OCI-LY3 (cell line): ENCODE measurements around the gene ATOH8.

Source experiments
- H2AFZ ChIP-seq: fragments of 200-600, 300-600 bp; shearing (Covaris generic); 2 replicates; pipeline ENCODE4 v1.6.0; 2014; ENCODE audit warnings: antibody characterized with exemption, low read depth, low read length
- H3K27ac ChIP-seq: fragments of 200-600, 300-600 bp; sonication (generic); 2 replicates; pipeline ENCODE4 v1.5.1; 2014; ENCODE audit warnings: mild to moderate bottlenecking, low read length, moderate library complexity, mixed read lengths
- H3K27me3 ChIP-seq: fragments of 200-600, 300-600 bp; sonication (generic); 2 replicates; pipeline ENCODE4 v1.6.1; 2014; ENCODE audit warnings: low read depth, low read length, mixed read lengths
- H3K36me3 ChIP-seq: fragments of 200-600, 300-600 bp; sonication (generic); replicated peaks from 2 replicates; pipeline ENCODE3; 2014; ENCODE audit warnings: low read depth, low read length, mixed read lengths
- H3K4me1 ChIP-seq: fragments of 300-600, 200-600 bp; sonication (generic); 2 replicates; pipeline ENCODE4 v1.6.1; 2014; ENCODE audit warnings: low read length, mixed read lengths
- H3K4me2 ChIP-seq: fragments of 200-600, 300-600 bp; sonication (generic); 2 replicates; pipeline ENCODE4 v1.6.1; 2014; ENCODE audit warnings: low read length, mixed read lengths
- H3K4me3 ChIP-seq: fragments of 300-600, 200-600 bp; sonication (generic); 2 replicates; pipeline ENCODE4 v1.5.1; 2014; ENCODE audit warnings: antibody characterized with exemption, mild to moderate bottlenecking, low read length, moderate library complexity
- H3K79me2 ChIP-seq: fragments of 300-600, 200-600 bp; shearing (Covaris generic); 2 replicates; pipeline ENCODE4 v1.6.1; 2014; ENCODE audit warnings: mild to moderate bottlenecking, low read length, mixed read lengths
- H3K9ac ChIP-seq: fragments of 300-600, 200-600 bp; shearing (Covaris generic); 2 replicates; pipeline ENCODE4 v1.6.0; 2014; ENCODE audit warnings: mild to moderate bottlenecking, low read length, moderate library complexity
- H3K9me3 ChIP-seq: fragments of 200-600, 300-600 bp; shearing (Covaris generic); 2 replicates; pipeline ENCODE4 v1.6.1; 2014; ENCODE audit warnings: low read length, mixed read lengths; ENCODE audit not compliant: insufficient read depth
- H4K20me1 ChIP-seq: fragments of 200-600, 300-600 bp; sonication (generic); 2 replicates; pipeline ENCODE4 v1.6.1; 2016; ENCODE audit warnings: low read length, mixed read lengths; ENCODE audit not compliant: insufficient read depth
- EZH2phosphoT487 ChIP-seq: fragments of 200-600 bp; shearing (Covaris generic); IDR thresholded peaks from 2 replicates; pipeline ENCODE4 v1.6.1; 2018; ENCODE audit warnings: antibody characterized with exemption, mixed run types, low read depth
- TF ChIP-seq, protein P1 (sequence below): fragments of 200-600, 300-600 bp; sonication (generic); IDR thresholded peaks from 2 replicates; pipeline ENCODE4 v1.5.1; 2014; ENCODE audit warnings: antibody characterized with exemption, low read length, low read depth

Gene ATOH8

DNA sequence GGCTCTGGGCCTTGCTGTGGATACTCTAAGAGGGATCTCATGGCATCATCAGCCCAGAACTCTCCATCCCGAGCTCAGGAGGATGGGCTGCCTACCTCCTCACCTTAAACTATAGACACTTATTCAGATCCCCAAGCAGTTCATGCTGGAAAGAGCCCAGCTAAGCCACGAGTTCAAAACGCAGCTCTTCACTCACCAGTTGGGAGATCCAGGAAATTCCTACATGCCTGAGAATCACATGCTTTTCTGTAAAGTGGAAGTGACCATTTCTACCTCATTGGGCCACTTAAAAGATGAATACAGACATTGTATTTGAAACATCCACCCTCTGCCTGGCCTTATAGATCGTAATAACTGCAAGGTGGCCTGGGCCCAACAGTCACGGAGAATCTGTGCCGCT lies 6.6 kb downstream of the ATOH8 start:
- Histone ChIP-seq H2AFZ (no peak overlapping the region), H4K20me1 (no peaks in the 10 kb centered on the region), H3K4me1 (no peaks in the 10 kb centered on the region; the same call in 1 of the 2 replicates), H3K9me3 (no peaks in the 10 kb centered on the region), H3K4me2 (no peak overlapping the region), H3K4me3 (no peak overlapping the region), H3K27me3 (peaks cover 3% of the 10 kb centered on the region; the same call in 1 of the 2 replicates), H3K27ac (no peak overlapping the region), H3K9ac (no peak overlapping the region), H3K36me3 (no peaks in the 10 kb centered on the region), H3K79me2 (no peaks in the 10 kb centered on the region)
- TF ChIP-seq, protein P1, sequence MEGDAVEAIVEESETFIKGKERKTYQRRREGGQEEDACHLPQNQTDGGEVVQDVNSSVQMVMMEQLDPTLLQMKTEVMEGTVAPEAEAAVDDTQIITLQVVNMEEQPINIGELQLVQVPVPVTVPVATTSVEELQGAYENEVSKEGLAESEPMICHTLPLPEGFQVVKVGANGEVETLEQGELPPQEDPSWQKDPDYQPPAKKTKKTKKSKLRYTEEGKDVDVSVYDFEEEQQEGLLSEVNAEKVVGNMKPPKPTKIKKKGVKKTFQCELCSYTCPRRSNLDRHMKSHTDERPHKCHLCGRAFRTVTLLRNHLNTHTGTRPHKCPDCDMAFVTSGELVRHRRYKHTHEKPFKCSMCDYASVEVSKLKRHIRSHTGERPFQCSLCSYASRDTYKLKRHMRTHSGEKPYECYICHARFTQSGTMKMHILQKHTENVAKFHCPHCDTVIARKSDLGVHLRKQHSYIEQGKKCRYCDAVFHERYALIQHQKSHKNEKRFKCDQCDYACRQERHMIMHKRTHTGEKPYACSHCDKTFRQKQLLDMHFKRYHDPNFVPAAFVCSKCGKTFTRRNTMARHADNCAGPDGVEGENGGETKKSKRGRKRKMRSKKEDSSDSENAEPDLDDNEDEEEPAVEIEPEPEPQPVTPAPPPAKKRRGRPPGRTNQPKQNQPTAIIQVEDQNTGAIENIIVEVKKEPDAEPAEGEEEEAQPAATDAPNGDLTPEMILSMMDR: no peak
- TF ChIP-seq EZH2phosphoT487: no peak

DNA sequence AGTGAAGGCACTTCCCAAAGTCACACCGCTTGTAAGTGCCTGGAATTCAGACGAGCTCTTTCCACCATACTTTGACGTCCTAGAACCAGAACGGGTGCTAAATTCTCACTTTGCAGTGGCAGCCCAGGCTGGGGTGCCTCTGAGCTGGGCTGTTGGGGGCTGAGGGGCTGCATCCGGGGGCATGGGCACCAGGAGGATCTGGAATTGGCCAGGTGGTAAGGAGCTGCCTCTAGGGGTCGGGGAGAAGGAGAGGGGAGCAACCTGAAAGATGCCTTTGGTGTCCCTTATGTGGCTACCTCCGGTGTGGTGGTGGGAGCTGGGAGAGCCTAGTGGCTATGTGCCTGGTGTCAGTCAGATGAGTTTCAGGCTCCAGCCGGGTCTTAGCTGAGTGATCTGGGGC lies 7.1 kb downstream of the ATOH8 start:
- Histone ChIP-seq H3K27me3 (peaks cover 3% of the 10 kb centered on the region; the same call in 1 of the 2 replicates), H3K36me3 (no peaks in the 10 kb centered on the region), H3K9ac (no peak overlapping the region), H3K4me3 (no peak overlapping the region), H3K79me2 (no peaks in the 10 kb centered on the region), H4K20me1 (no peaks in the 10 kb centered on the region), H3K4me2 (no peak overlapping the region), H3K4me1 (no peaks in the 10 kb centered on the region), H3K27ac (no peak overlapping the region), H3K9me3 (no peaks in the 10 kb centered on the region), H2AFZ (no peak overlapping the region)
- TF ChIP-seq, protein P1: no peak
- no peak for TF ChIP-seq EZH2phosphoT487

DNA sequence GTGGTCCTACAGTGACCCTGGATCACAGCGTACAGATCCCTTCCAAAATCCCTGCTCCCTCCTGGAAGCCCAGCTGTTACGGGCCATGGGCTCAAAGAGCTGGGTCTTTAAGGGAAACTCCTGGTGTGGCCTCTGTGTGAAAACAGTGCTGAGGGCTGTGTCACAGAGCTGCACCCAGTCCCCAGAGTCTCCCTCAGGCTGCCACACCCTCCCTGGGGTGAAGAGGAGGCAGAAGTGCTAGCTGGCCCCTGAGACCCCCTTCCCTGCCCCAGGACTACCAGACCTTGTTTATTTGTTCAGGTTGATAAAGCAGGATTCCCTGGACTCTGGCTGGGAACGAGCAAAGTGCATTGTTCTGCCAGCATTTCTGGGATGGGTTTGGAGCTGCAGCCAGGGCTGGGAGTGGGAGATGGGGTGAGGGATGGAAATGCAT lies 7.7 kb downstream of the ATOH8 start:
- Histone ChIP-seq H3K4me1 (no peaks in the 10 kb centered on the region), H3K27ac (no peak overlapping the region), H3K36me3 (no peaks in the 10 kb centered on the region), H3K27me3 (peaks cover 3% of the 10 kb centered on the region; the same call in 1 of the 2 replicates), H3K9me3 (no peaks in the 10 kb centered on the region), H3K9ac (no peak overlapping the region), H4K20me1 (no peaks in the 10 kb centered on the region), H3K4me2 (no peak overlapping the region), H3K4me3 (no peak overlapping the region), H3K79me2 (no peaks in the 10 kb centered on the region), H2AFZ (no peak overlapping the region)
- no peak for TF ChIP-seq EZH2phosphoT487
- TF ChIP-seq, protein P1: no peak

DNA sequence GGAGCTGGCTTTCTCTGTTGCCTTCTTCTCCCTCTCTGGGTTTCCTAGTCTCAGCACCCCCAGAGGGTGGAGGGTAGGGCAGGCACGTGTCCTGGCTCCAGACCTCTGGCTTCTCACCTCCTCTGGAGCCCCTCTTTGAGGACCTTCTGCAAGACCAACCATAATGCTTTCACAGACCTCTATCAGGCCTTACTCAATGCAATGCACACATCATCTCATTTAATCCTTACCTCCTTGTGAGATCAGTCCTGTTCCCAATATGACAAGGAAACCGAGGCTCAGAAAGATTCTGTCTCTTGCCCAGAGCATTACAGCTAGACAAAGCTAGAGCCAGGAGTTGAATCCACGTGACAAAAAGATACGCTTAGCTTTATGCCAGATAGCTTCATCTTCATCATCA lies 8.2 kb downstream of the ATOH8 start:
- H3K27ac ChIP-seq: no peak overlapping the region
- peaks cover 3% of the 10 kb centered on the region; the same call in 1 of the 2 replicates for H3K27me3 ChIP-seq
- H3K4me1 ChIP-seq: no peaks in the 10 kb centered on the region
- H2AFZ ChIP-seq: no peak overlapping the region
- H3K9me3 ChIP-seq: no peaks in the 10 kb centered on the region
- no peaks in the 10 kb centered on the region for H4K20me1 ChIP-seq
- no peak overlapping the region for H3K4me2 ChIP-seq
- no peak for TF ChIP-seq EZH2phosphoT487
- no peaks in the 10 kb centered on the region for H3K79me2 ChIP-seq
- no peaks in the 10 kb centered on the region for H3K36me3 ChIP-seq
- H3K4me3 ChIP-seq: no peak overlapping the region
- no peak overlapping the region for H3K9ac ChIP-seq

DNA sequence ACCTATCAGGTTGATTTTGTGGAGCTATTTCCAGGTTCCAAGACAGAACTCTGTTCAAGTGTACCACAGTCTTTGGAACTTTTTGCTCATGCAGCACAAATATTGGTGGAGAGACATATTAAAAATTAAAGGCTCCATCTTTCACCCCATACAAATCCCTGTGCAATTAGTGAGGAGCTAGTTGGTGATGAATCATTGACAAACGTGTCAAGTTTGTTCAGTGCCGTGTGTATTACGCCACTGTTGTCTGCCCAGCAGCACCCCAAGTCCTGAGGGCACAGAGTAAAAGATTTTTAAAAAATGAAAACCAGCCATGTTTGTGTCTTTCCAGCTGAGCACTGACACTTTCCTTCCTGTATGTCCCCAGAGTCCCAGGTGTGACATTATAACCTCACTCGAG lies 9.3 kb downstream of the ATOH8 start:
- no peaks in the 10 kb centered on the region for H3K36me3 ChIP-seq
- TF ChIP-seq, protein P1: no peak
- no peak for TF ChIP-seq EZH2phosphoT487
- no peak overlapping the region for H3K4me3 ChIP-seq
- H3K27ac ChIP-seq: no peak overlapping the region
- no peak overlapping the region for H3K4me2 ChIP-seq
- no peak overlapping the region for H3K9ac ChIP-seq
- no peak overlapping the region for H2AFZ ChIP-seq
- no peaks in the 10 kb centered on the region for H3K79me2 ChIP-seq
- H4K20me1 ChIP-seq: no peaks in the 10 kb centered on the region
- H3K27me3 ChIP-seq: peaks cover 3% of the 10 kb centered on the region; the same call in 1 of the 2 replicates
- no peaks in the 10 kb centered on the region for H3K4me1 ChIP-seq
- H3K9me3 ChIP-seq: no peaks in the 10 kb centered on the region
